ENCODE measurements around the gene CAMTA1.
"Not testable (repeated sequence)": the region's sequence is repeated elsewhere in the genome, so short reads cannot be mapped to it uniquely, and the experiment has no call there.

Gene CAMTA1

DNA sequence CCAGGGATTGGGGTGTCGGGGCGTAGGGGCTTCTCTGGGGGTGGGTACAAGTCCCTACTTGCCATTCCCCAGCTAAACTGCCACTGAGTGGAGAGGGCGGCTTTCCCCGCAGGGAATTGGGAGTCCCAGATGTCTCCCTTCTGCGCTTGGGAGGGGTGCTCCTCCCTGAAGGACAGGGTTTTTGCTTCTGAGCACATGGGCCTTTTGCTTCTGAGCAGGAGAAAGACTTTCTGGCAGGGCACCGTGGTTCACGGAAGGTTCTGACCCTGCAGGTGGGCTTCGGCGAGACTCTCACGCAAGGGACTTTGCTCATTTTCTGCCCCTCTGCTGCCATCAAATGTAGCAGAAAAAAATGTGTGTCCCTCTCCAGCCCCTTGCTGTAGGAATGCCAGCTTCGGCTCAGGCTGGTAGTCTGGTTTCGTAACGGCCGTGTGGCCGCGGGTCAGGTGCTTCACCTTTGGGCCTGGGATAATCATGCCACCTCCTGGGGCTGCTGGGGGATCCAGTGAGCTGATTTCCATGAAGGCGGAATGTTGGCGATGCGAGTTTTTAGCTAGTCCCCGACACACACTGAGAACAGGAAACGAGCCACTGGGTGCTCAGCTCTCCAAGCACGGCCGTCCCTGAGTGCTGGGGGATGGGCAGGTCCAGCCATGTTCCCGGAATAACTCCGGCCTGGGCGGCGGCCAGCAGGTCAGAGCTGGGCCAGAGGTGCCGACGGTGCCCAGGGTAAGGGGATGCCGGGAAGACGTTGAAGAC is 364.0 kb downstream of the CAMTA1 start:
- peaks cover 1% of the 10 kb centered on the region for H3K27me3 Mint-ChIP-seq
- H3K4me3 Mint-ChIP-seq = no peak overlapping the region
- no peaks in the 10 kb centered on the region for H3K9me3 Mint-ChIP-seq
- intact Hi-C loops (cut with micrococcal nuclease) = no loop called here
- no peaks in the 10 kb centered on the region for H3K4me1 Mint-ChIP-seq (ENCODE audit: low read depth)
- H3K36me3 Mint-ChIP-seq (ENCODE audit: low read depth) = no peaks in the 10 kb centered on the region
- no peak overlapping the region for H3K27ac Mint-ChIP-seq

DNA sequence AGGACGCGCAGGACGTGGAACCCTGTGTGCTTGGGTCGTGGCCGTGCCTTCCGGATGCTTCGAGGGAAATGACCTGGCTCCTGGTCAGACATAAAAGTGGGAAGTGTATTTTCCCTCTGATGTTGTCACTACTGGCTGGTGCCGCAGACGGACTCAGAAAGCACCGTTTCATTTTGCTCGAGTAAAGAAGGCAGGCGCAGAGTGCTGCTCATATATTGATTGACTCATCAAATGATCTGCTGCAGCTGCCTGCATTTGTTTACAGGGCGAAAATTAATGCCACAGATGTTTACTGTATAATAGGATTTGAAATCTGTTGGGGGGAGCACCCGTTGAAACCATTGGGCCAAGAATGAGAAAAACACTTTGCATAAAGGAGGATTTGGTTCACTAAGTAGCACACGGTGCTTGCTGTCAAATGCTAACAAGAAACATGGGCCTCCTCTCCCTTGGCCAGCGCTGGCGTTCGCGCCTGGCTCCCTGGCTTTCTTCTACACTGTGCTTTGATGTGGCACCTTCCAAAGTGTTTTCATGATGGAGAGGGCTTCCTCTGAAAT is 365.5 kb downstream of the CAMTA1 start:
- Mint-ChIP-seq H3K27ac (no peak overlapping the region), H3K27me3 (peaks cover 1% of the 10 kb centered on the region), H3K36me3 (ENCODE audit: low read depth) (no peaks in the 10 kb centered on the region), H3K4me1 (ENCODE audit: low read depth) (no peaks in the 10 kb centered on the region), H3K4me3 (no peak overlapping the region), H3K9me3 (no peaks in the 10 kb centered on the region)
- intact Hi-C loops (cut with micrococcal nuclease) = no loop called here

DNA sequence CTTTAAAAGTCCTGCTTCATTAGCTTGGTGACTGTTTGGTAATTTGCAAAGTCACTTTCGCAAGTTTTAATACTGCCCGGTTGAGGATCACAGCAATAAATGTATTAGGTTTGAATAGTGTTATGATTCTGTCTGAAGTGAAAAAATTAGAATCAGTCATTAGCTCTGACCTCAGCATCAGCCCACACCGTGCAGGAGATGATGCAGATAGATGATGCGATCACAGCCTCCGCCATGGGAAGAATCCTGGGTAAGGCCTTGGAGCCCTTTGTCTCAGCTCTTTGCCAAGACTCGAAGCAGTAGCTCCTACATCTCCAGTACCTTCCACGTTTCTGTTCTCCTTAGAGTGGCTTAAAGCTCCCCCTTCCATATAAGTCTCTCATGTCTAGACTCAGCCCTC is 366.7 kb downstream of the CAMTA1 start:
- no peaks in the 10 kb centered on the region for H3K9me3 Mint-ChIP-seq
- H3K27me3 Mint-ChIP-seq = peaks cover 1% of the 10 kb centered on the region
- intact Hi-C loops (cut with micrococcal nuclease) = no loop called here
- no peak overlapping the region for H3K27ac Mint-ChIP-seq
- H3K4me1 Mint-ChIP-seq (ENCODE audit: low read depth) = no peaks in the 10 kb centered on the region
- no peaks in the 10 kb centered on the region for H3K36me3 Mint-ChIP-seq (ENCODE audit: low read depth)
- H3K4me3 Mint-ChIP-seq = no peak overlapping the region

DNA sequence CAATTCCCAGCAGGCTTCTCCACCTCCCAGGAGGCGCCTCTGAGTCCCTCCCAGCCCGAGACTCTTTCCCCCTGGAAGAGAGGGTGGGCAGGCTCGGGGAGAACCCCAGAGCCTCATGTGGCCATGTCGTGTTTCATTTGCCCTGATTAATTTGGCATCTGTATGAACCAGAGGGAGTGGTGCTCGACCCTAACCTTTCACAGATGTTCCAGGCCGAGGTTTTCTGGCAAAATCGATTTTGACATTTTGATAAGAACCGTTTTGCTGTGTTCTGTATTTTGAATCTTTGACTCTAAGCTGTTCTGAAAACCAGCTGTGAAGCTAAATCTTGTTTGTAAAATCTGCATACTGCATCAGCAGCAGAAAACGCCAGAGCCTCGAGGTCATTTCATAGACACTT is 367.4 kb downstream of the CAMTA1 start:
- Mint-ChIP-seq H3K9me3 (no peaks in the 10 kb centered on the region), H3K4me1 (ENCODE audit: low read depth) (no peaks in the 10 kb centered on the region)

DNA sequence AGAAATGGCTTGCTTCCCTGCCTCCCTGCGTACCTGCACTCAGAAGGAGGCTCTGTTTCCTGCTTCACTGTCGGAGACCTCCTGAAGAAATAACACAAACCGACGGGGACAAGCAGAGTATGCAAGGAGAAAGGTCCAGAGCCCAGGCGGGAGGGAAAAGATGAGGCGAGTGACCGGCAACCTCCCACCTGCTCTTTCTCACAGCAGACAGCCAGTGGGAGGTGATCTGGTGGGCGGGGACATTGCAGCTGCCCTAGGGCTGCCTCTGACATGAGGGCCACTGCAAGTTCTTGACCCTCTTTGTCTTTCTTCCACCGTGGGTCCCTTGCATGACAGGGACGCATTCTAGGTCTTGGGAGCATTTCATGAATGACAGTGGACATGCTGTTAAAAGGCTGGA is 368.2 kb downstream of the CAMTA1 start:
- intact Hi-C loops (cut with micrococcal nuclease) = no loop called here
- Mint-ChIP-seq H3K36me3 (ENCODE audit: low read depth) (no peaks in the 10 kb centered on the region), H3K4me3 (no peak overlapping the region), H3K9me3 (no peaks in the 10 kb centered on the region), H3K27ac (no peak overlapping the region), H3K4me1 (ENCODE audit: low read depth) (no peaks in the 10 kb centered on the region), H3K27me3 (peaks cover 1% of the 10 kb centered on the region)

More for the DNA sequence above, 367.4 kb downstream of the CAMTA1 start:
- Mint-ChIP-seq H3K4me3 (no peak overlapping the region), H3K27me3 (peaks cover 1% of the 10 kb centered on the region), H3K27ac (no peak overlapping the region), H3K36me3 (ENCODE audit: low read depth) (no peaks in the 10 kb centered on the region)
- intact Hi-C loops (cut with micrococcal nuclease) = no loop called here

DNA sequence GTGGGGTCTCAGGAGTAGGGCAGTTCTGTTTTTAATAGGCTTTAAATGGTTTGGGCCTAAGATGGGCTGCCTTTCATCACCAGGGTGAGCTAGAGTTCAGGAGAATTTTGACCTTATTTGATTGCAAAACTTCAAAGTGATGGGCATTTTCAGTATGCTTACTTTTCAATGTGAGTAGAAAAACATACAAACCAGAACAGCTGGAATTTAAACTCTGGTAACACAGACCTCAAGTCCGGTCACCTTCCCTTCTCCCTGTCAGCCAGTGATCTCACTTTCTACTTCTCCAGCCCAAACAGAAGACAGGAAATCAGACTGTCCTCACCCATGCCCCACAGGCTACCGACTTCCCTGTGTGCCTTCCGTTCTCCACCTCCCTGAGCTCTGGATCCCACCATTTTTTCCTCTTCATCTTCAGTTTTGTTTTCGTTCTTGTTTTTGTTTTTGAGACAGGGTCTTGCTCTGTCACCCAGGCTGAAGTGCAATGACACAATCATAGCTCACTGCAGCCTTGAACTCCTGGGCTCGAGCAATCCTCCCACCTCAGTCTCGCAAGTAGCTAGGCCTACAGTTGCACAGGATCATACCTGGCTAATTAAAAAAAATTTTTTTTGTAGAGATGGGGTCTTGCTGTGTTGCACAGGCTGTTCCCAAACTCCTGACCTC is 374.0 kb downstream of the CAMTA1 start:
- H3K27me3 Mint-ChIP-seq = no peaks in the 10 kb centered on the region
- intact Hi-C loops (cut with micrococcal nuclease) = no loop called here
- H3K4me1 Mint-ChIP-seq (ENCODE audit: low read depth) = no peaks in the 10 kb centered on the region
- H3K9me3 Mint-ChIP-seq = peaks cover 9% of the 10 kb centered on the region
- H3K36me3 Mint-ChIP-seq (ENCODE audit: low read depth) = no peaks in the 10 kb centered on the region
- H3K27ac Mint-ChIP-seq = no peak overlapping the region
- H3K4me3 Mint-ChIP-seq = no peak overlapping the region

DNA sequence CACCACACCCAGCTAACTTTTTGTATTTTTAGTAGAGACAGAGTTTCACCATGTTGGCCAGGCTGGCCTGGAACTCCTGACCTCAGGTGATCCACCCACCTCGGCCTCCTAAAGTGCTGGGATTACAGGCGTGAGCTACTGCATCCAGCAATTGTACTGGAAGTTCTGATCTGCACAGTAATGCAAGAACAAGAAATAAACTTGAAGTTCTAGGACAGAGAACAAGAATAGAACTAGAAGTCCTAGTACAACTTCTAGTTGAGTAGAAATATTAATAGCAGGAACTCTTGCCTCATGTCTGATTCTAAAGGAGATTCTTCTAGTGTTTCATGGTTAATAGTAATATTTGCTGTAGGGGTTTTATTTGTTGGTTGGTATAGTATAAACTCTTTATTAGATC is 383.3 kb downstream of the CAMTA1 start:
- H3K4me1 Mint-ChIP-seq (ENCODE audit: low read depth); H3K36me3 Mint-ChIP-seq (ENCODE audit: low read depth); intact Hi-C loops (cut with micrococcal nuclease); H3K27ac Mint-ChIP-seq; H3K4me3 Mint-ChIP-seq; H3K9me3 Mint-ChIP-seq; H3K27me3 Mint-ChIP-seq: not testable (repeated sequence)

DNA sequence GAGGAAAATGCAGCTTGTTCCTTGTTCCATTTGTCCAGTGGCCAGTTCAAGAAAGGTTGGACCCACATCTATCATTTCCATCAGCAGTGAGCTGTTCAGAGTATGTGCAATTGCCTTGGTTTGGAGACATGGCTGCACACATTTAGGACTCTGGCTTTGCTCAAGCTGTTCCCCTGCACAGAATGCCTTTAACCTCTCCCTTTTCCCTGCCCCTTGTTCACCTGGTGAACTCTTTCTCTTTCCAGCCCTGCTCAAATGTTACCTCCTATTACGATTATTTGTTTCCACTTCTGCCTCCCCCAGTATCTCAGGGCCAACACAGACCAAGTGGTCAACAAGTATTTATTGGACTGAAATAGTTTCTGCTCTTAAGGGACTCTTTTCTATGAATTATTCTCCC is 385.9 kb downstream of the CAMTA1 start:
- no peaks in the 10 kb centered on the region for H3K9me3 Mint-ChIP-seq
- H3K36me3 Mint-ChIP-seq (ENCODE audit: low read depth) = no peaks in the 10 kb centered on the region
- peaks cover 6% of the 10 kb centered on the region for H3K4me1 Mint-ChIP-seq (ENCODE audit: low read depth)
- H3K27me3 Mint-ChIP-seq = peaks cover 6% of the 10 kb centered on the region
- no peak overlapping the region for H3K27ac Mint-ChIP-seq
- intact Hi-C loops (cut with micrococcal nuclease) = no loop called here
- no peak overlapping the region for H3K4me3 Mint-ChIP-seq

DNA sequence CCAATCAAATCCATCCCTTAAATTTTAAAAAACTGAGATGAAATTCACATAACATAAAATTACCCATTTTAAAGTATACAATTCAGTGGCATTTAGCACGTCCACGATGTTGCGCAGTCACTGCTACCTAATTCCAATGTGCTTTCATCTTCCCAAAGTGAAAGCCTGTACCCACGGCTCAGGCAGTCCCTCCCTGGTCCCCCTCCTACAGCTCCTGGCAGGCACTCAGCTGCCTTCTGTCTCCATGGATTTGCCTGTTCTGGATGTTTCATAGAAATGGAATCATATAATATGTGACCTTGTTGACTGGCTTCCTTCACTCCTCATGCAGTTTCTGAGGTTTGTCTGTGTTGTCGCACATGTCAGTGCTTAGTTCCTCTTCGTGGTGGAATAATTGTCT is 386.3 kb downstream of the CAMTA1 start:
- Mint-ChIP-seq H3K9me3 (no peaks in the 10 kb centered on the region), H3K27me3 (peaks cover 6% of the 10 kb centered on the region), H3K4me1 (ENCODE audit: low read depth) (peaks cover 7% of the 10 kb centered on the region), H3K4me3 (no peak overlapping the region), H3K27ac (no peak overlapping the region), H3K36me3 (ENCODE audit: low read depth) (no peaks in the 10 kb centered on the region)
- intact Hi-C loops (cut with micrococcal nuclease) = no loop called here

DNA sequence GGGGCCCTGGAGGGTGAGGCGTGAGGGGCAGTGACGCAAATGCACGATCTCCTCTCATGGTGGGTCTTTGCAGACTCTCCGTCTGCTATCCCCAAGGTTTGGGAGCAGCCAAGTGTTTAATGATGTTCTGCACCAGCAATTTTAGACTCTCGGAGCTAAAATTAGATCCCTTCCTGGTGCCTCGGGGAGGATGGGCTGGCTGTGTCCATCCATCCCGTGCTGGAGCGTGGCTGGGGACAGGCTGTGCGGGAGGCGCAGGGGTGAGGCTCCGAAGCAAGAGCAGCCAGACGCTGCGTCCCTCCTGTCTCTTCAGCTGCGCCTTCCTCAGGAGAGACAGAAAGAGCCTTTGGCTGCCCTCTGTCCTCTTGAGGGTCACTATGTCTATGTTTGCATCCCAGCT is 387.6 kb downstream of the CAMTA1 start:
- Mint-ChIP-seq H3K4me3 (no peak overlapping the region), H3K9me3 (peaks cover 12% of the 10 kb centered on the region), H3K36me3 (ENCODE audit: low read depth) (no peaks in the 10 kb centered on the region), H3K27ac (no peak overlapping the region), H3K4me1 (ENCODE audit: low read depth) (peaks cover 14% of the 10 kb centered on the region), H3K27me3 (peaks cover 9% of the 10 kb centered on the region)
- intact Hi-C loops (cut with micrococcal nuclease) = no loop called here

DNA sequence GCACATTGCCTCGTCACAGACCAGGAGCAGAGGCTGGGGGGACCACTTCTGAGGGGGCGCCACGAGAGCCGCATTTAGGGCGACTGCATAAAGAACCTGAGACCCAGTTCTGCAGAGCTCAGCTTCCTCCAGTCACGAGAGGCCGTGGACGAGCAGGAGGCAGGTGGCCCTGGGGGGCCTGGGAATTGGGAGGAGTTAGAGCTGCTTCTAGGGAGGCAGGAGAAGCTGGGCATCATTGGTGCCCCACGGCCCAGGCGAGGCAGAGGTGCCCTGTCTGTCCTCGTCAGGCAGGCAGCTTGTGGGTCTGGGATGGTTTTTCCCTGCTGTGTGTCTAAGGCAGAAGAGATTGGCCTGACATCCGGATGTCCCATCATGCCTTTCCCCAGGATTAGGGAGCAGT is 389.3 kb downstream of the CAMTA1 start:
- H3K27me3 Mint-ChIP-seq = peaks cover 9% of the 10 kb centered on the region
- H3K27ac Mint-ChIP-seq = no peak overlapping the region
- H3K36me3 Mint-ChIP-seq (ENCODE audit: low read depth) = no peaks in the 10 kb centered on the region
- H3K4me1 Mint-ChIP-seq (ENCODE audit: low read depth) = peaks cover 14% of the 10 kb centered on the region
- H3K9me3 Mint-ChIP-seq = peaks cover 18% of the 10 kb centered on the region
- no peak overlapping the region for H3K4me3 Mint-ChIP-seq
- intact Hi-C loops (cut with micrococcal nuclease) = no loop called here

DNA sequence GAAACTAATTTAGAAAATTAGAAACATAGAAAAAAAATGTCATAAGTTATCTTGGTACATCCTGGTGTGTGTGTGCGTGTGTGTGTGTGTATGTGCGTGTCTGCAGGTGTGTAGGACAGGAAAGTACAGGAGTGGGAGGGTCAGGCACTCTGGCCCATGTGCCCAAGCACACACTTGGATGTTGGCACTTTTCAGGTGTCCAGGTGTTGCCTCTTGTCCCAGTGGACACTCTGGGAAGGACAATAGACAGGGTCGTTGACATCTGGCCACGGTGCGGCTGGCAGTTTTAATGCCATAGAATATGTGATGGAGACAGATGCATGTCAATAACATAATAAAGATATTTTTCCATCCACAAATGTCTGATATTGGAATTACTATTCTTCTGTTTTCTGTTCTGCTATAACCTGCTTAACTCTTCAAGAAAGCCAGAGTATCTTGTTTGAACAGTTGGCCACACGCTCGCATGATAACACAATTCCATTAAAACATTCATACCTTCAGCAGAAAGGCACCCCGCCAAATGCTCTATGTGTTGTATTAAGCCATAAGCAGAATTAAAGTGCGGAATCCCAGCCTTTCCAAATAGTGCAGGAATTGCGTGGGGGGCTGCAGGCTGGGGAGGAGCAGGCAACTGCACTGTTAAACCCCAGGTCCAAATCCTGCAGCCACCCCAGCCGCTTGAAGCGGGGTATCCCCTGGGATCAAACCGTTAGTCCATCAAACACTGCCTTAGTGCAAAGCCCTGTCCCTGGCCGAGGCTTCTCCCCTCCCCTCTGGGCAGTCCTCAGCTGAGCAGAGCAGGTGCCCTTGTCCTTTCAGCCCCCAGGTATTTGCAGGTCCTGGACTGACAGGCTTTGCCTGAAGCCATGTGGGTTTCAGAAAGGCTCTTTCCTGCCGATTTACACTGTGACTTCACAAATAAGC is 390.0 kb downstream of the CAMTA1 start:
- Mint-ChIP-seq H3K27ac (no peak overlapping the region), H3K9me3 (peaks cover 24% of the 10 kb centered on the region), H3K27me3 (peaks cover 9% of the 10 kb centered on the region), H3K4me3 (no peak overlapping the region), H3K36me3 (ENCODE audit: low read depth) (no peaks in the 10 kb centered on the region), H3K4me1 (ENCODE audit: low read depth) (peaks cover 14% of the 10 kb centered on the region)
- intact Hi-C loops (cut with micrococcal nuclease) = no loop called here

DNA sequence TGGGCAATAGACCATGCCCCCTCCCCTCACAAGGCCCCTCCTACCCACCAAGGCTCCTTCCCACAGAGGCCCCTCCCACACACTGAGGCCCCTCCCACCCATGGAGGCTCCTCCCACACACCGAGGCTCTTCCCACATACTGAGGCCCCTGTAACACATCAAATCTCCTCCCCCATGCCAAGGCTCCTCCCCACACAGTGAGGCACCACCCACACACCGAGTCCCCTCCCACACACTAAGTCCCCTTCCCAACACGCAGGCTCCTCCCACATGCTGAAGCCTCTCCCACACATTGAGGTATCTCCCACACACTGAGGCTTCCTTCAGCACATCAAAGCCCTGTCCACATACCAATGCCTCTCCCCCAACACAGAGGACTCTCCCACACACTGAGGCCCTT is 391.8 kb downstream of the CAMTA1 start:
- no peak overlapping the region for H3K4me3 Mint-ChIP-seq

More for the DNA sequence above, 391.8 kb downstream of the CAMTA1 start:
- no peak overlapping the region for H3K27ac Mint-ChIP-seq
- no peaks in the 10 kb centered on the region for H3K36me3 Mint-ChIP-seq (ENCODE audit: low read depth)
- peaks cover 9% of the 10 kb centered on the region for H3K4me1 Mint-ChIP-seq (ENCODE audit: low read depth)
- intact Hi-C loops (cut with micrococcal nuclease) = no loop called here
- H3K9me3 Mint-ChIP-seq = peaks cover 24% of the 10 kb centered on the region
- H3K27me3 Mint-ChIP-seq = peaks cover 6% of the 10 kb centered on the region

All from dendritic cell treated with granulocyte-macrophage colony-stimulating factor and Interleukin-4, amounts not matched to agents 40 ng/mL and 50 ng/mL, for 4 days (primary cell).